ENCODE results near the gene UVRAG.

Gene UVRAG

GRCh38 chr11:75815345-75816168, 547 bp downstream of the UVRAG start (continued):
- TF ChIP-seq ZBTB20 (tag by site-specific recombination; IDR thresholded peaks at IDR 0.05), result peak; percentile 91
- no peak for TF ChIP-seq ZNF623 (tag by site-specific recombination; IDR thresholded peaks at IDR 0.05)
- peak; percentile 30; the same call in 1 of the 2 replicates for TF ChIP-seq ZNF341 (tag by site-specific recombination; IDR thresholded peaks at IDR 0.05; ENCODE audit: low read depth)
- TF ChIP-seq ZNF76 (tag by site-specific recombination; IDR thresholded peaks at IDR 0.05; ENCODE audit: borderline replicate concordance, low read depth), result 0 out of 2 replicates have a peak, but pooled peaks have one; percentile 17
- TF ChIP-seq CTCF (tag by site-specific recombination; IDR thresholded peaks at IDR 0.05), result 0 out of 2 replicates have a peak, but pooled peaks have one; percentile 41
- 0 out of 2 replicates have a peak, but pooled peaks have one; percentile 34 for TF ChIP-seq YY1 (tag by site-specific recombination; IDR thresholded peaks at IDR 0.05)
- TF ChIP-seq KLF10 (tag by site-specific recombination; IDR thresholded peaks at IDR 0.05), result 0 out of 2 replicates have a peak, but pooled peaks have one; percentile 8

- ChIA-PET POLR2A (no interaction called here), CTCF (interaction anchor here (1.2 to 1.9 kb wide), 2 partner anchors 50 to 52 kb away, joined by 4 to 8 read pairs; no protein-coding TSS in a partner anchor)
- TF ChIP-seq HOXD13 (CRISPR knock-in tag; IDR thresholded peaks at IDR 0.05; ENCODE audit: borderline replicate concordance) (no peak), ZBTB20 (tag by site-specific recombination; IDR thresholded peaks at IDR 0.05) (peak; percentile 77; the same call in 1 of the 2 replicates), INSM2 (tag by site-specific recombination; IDR thresholded peaks at IDR 0.05) (no peak), ZNF132 (tag by site-specific recombination; IDR thresholded peaks at IDR 0.05; ENCODE audit: borderline replicate concordance) (no peak), ZNF341 (tag by site-specific recombination; IDR thresholded peaks at IDR 0.05; ENCODE audit: low read depth) (peak; percentile 37; the same call in 1 of the 2 replicates), ZBTB8A (tag by site-specific recombination; IDR thresholded peaks at IDR 0.05) (no peak), ZFP41 (tag by site-specific recombination; IDR thresholded peaks at IDR 0.05; ENCODE audit: borderline replicate concordance) (no peak), ZNF521 (tag by site-specific recombination; IDR thresholded peaks at IDR 0.05) (no peak), MZF1 (tag by site-specific recombination; IDR thresholded peaks at IDR 0.05; ENCODE audit: borderline replicate concordance) (no peak), ZNF610 (tag by site-specific recombination; IDR thresholded peaks at IDR 0.05; ENCODE audit: borderline replicate concordance) (no peak), ZBTB48 (tag by site-specific recombination; IDR thresholded peaks at IDR 0.05) (peak; percentile 54; the same call in 1 of the 2 replicates), ZNF449 (tag by site-specific recombination; IDR thresholded peaks at IDR 0.05) (no peak), PRDM1 (tag by site-specific recombination; IDR thresholded peaks at IDR 0.05) (peak; percentile 96), ZSCAN5A (tag by site-specific recombination; IDR thresholded peaks at IDR 0.05) (no peak), OVOL3 (tag by site-specific recombination; IDR thresholded peaks at IDR 0.05) (no peak), ZNF155 (tag by site-specific recombination; IDR thresholded peaks at IDR 0.05) (no peak), ZNF623 (tag by site-specific recombination; IDR thresholded peaks at IDR 0.05) (no peak), ZNF366 (tag by site-specific recombination; conservative IDR thresholded peaks at IDR 0.05) (0 out of 2 replicates have a peak, but pooled peaks have one; percentile 34), ZNF148 (tag by site-specific recombination; IDR thresholded peaks at IDR 0.05; ENCODE audit: borderline replicate concordance) (no peak), KLF16 (tag by site-specific recombination; IDR thresholded peaks at IDR 0.05) (no peak)
Observed at GRCh38 chr11:75816561-75817239, 1.7 kb downstream of the UVRAG start.

More at GRCh38 chr11:75816561-75817239, 1.7 kb downstream of the UVRAG start:
- no peaks in the 10 kb centered on the region for H3K9me3 ChIP-seq (ENCODE audit: control insufficient read depth, insufficient read depth, low read depth, low read length)
- no peaks in the 10 kb centered on the region for H3K4me1 ChIP-seq (ENCODE audit: control insufficient read depth, insufficient read depth, low read length)
- no peaks in the 10 kb centered on the region for H3K36me3 ChIP-seq (ENCODE audit: control insufficient read depth in 2 of 2, insufficient read depth in 1 of 2, low read length in 2 of 2)
- peak overlapping the region; percentile 90 for H3K4me3 ChIP-seq (ENCODE audit: low read depth, low read length)
- H3K27ac ChIP-seq (ENCODE audit: extremely low read depth, low read depth, low read length), result no peak overlapping the region

Data from HEK293 (cell line).